ENCODE measurements around the gene SAMD9L. TPM values are rescaled to one million over a fixed set of nuclear protein-coding genes. Genes with fewer than 3 reads are reported as not detected.

The SAMD9L gene
- total and polyA plus RNA-seq, 2 experiments from 2014 or later, result not detected

- TF ChIP-seq ZNF462 (CRISPR knock-in tag; IDR thresholded peaks at IDR 0.05) (no peak), ETS1 (IDR thresholded peaks at IDR 0.05) (no peak), ZNF331 (CRISPR knock-in tag; IDR thresholded peaks at IDR 0.05; ENCODE audit: low read depth) (no peak), CREB1 (CRISPR knock-in tag; IDR thresholded peaks at IDR 0.05; ENCODE audit: low read depth) (no peak), JUNB (IDR thresholded peaks at IDR 0.05; ENCODE audit: unreplicated experiment) (no peak), POLR2AphosphoS5 (IDR thresholded peaks at IDR 0.05; ENCODE audit: low read depth) (no peak), ZNF114 (CRISPR knock-in tag; IDR thresholded peaks at IDR 0.05) (no peak), NANOG (IDR thresholded peaks at IDR 0.05; ENCODE audit: borderline replicate concordance) (no peak)
Measured at GRCh38 chr7:93138576-93138975, 9.6 kb downstream of the SAMD9L start (continued).

GRCh38 chr7:93133005-93133404 is 15.2 kb downstream of the SAMD9L start:
- Histone ChIP-seq H3K79me2 (replicated peaks; ENCODE audit: insufficient read depth) (no peaks in the 10 kb centered on the region), H2AFZ (no peak overlapping the region), H3K4me3 (no peak overlapping the region), H3K36me3 (ENCODE audit: insufficient read depth) (no peaks in the 10 kb centered on the region), H3K9me2 (ENCODE audit: insufficient read depth) (peaks cover 14% of the 10 kb centered on the region), H4K20me1 (replicated peaks; ENCODE audit: insufficient read depth) (no peaks in the 10 kb centered on the region), H3K4me2 (no peak overlapping the region), H3K27ac (ENCODE audit: low read depth) (no peak overlapping the region), H3K27me3 (ENCODE audit: insufficient read depth) (no peaks in the 10 kb centered on the region), H3K4me1 (ENCODE audit: insufficient read depth) (peaks cover 6% of the 10 kb centered on the region), H3F3A (replicated peaks; ENCODE audit: low read depth) (no peaks in the 10 kb centered on the region)
- TF ChIP-seq CTCF (conservative IDR thresholded peaks at IDR 0.05; ENCODE audit: low read depth in 2 of 2) (no peak), ZNF331 (CRISPR knock-in tag; IDR thresholded peaks at IDR 0.05; ENCODE audit: low read depth) (no peak), EZH2 (IDR thresholded peaks at IDR 0.05; ENCODE audit: low read depth, unreplicated experiment) (no peak), STAT1 (IDR thresholded peaks at IDR 0.05; ENCODE audit: unreplicated experiment) (no peak), ZNF114 (CRISPR knock-in tag; IDR thresholded peaks at IDR 0.05) (no peak), NANOG (IDR thresholded peaks at IDR 0.05; ENCODE audit: borderline replicate concordance) (no peak), CREB1 (CRISPR knock-in tag; IDR thresholded peaks at IDR 0.05; ENCODE audit: low read depth) (no peak), JUNB (IDR thresholded peaks at IDR 0.05; ENCODE audit: unreplicated experiment) (no peak), REST (IDR thresholded peaks at IDR 0.05; ENCODE audit: unreplicated experiment) (no peak), EZH2phosphoT487 (IDR thresholded peaks at IDR 0.05; ENCODE audit: unreplicated experiment) (no peak), POLR2AphosphoS5 (IDR thresholded peaks at IDR 0.05; ENCODE audit: low read depth) (no peak)
- Mint-ChIP-seq H3K27ac (no peak overlapping the region), H3K27me3 (ENCODE audit: insufficient read depth, low read depth, poor library complexity) (peaks cover 2% of the 10 kb centered on the region), H3K36me3 (ENCODE audit: low read depth) (no peaks in the 10 kb centered on the region; the same call in 2 of the 3 replicates), H3K4me1 (peaks cover 3% of the 10 kb centered on the region; the same call in 1 of the 3 replicates), H3K4me3 (no peak overlapping the region), H3K9me3 (peaks cover 8% of the 10 kb centered on the region; the same call in 1 of the 3 replicates)
- ATAC-seq (no peak), DNase-seq (ENCODE audit: low spot score) (no peak)

All from GM23338 (cell line).